GM12878 (cell line): ENCODE measurements around the gene RAB30. TPM values are rescaled to one million over a fixed set of nuclear protein-coding genes. Genes with fewer than 3 reads are reported as not detected.
A peak's percentile ranks its signal among the peaks of the same experiment; 100 is the strongest.

ENCODE experiments used
- ATAC-seq: fragments of 200-7000 bp; cut with Tn5 transposase; 3 replicates; pipeline ENCODE4 v1.9.1; 2020; ENCODE audit warnings: mild to moderate bottlenecking, moderate library complexity
- BruUV-seq: library from RNA; stranded (reverse); fragments of 400-500 nt; replicated peaks from 2 replicates; lab custom pipeline; 2021; lab: Mats Ljungman, UMichigan
- CTCF ChIA-PET: fragments of 300-600 bp; sonication (Branson Sonifier 250); formaldehyde crosslinking; extraction: SDS; loops from one replicate; lab custom pipeline; 2021; ENCODE audit warnings: inconsistent platforms; lab: Yijun Ruan, JAX
- POLR2A ChIA-PET: fragments of 350-600 bp; formaldehyde crosslinking; extraction: SDS; loops from one replicate; lab custom pipeline; 2021; ENCODE audit warnings: inconsistent platforms; lab: Charles Lee
- RAD21 ChIA-PET: fragments of 300-600 bp; sonication (Branson Sonifier 250); formaldehyde crosslinking; loops from one replicate; lab custom pipeline; 2023; ENCODE audit warnings: antibody characterized with exemption; ENCODE audit not compliant: unreplicated experiment; lab: Charles Lee
- SMC1A ChIA-PET: fragments of 300-600 bp; sonication (Branson Sonifier 250); formaldehyde crosslinking; loops from one replicate; lab custom pipeline; 2023; ENCODE audit not compliant: unreplicated experiment, uncharacterized antibody; lab: Charles Lee
- DNase-seq: peaks from one replicate; pipeline ENCODE4 v3.0.0-alpha.2; 2011; ENCODE audit warnings: low read depth, low spot score
- FAIRE-seq: peaks from 3 replicates; lab custom pipeline; 2011; peaks lifted over from hg19 to GRCh38; lab: Jason Lieb, UNC
- H2AFZ ChIP-seq: 2 replicates; pipeline ENCODE4 v1.6.0; 2011; ENCODE audit warnings: low read depth, low read length, control low read depth; ENCODE audit not compliant: control insufficient read depth
- H3K27ac ChIP-seq: 2 replicates; pipeline ENCODE4 v1.5.1; 2011; ENCODE audit warnings: control low read depth; ENCODE audit not compliant: control insufficient read depth, insufficient read depth
- H3K27me3 ChIP-seq, 2 experiments: replicated peaks in 1 of 2; 2 replicates each; pipeline versions ENCODE4 v1.6.0 to v1.6.1; 2011; ENCODE audit warnings: low read length in 1 of 2; ENCODE audit not compliant: control insufficient read depth in 2 of 2, insufficient read depth in 2 of 2
- H3K36me3 ChIP-seq, 2 experiments: 2 replicates each; pipeline ENCODE4 v1.5.1; 2011; ENCODE audit warnings: low read length in 1 of 2; ENCODE audit not compliant: control insufficient read depth in 2 of 2, insufficient read depth in 2 of 2
- H3K4me1 ChIP-seq: 2 replicates; pipeline ENCODE4 v1.6.1; 2011; ENCODE audit warnings: mild to moderate bottlenecking, low read length, moderate library complexity, mixed read lengths; ENCODE audit not compliant: control insufficient read depth, insufficient read depth
- H3K4me2 ChIP-seq: 2 replicates; pipeline ENCODE4 v1.6.0; 2011; ENCODE audit warnings: control low read depth; ENCODE audit not compliant: control insufficient read depth, insufficient read depth
- H3K4me3 ChIP-seq: fragments of 200-600 bp; sonication (generic); 2 replicates; pipeline ENCODE4 v1.5.1; 2016
- H3K79me2 ChIP-seq: 2 replicates; pipeline ENCODE4 v1.6.0; 2011; ENCODE audit warnings: low read length; ENCODE audit not compliant: control insufficient read depth, insufficient read depth
- H3K9ac ChIP-seq: 2 replicates; pipeline ENCODE4 v1.8.0; 2011; ENCODE audit warnings: low read length, control low read depth, mixed read lengths; ENCODE audit not compliant: control insufficient read depth, insufficient read depth
- H3K9me3 ChIP-seq: replicated peaks from 3 replicates; pipeline ENCODE4 v1.5.1; 2011; ENCODE audit warnings: mild to moderate bottlenecking, low read length; ENCODE audit not compliant: control insufficient read depth, insufficient read depth
- H4K20me1 ChIP-seq: 2 replicates; pipeline ENCODE4 v1.6.0; 2011; ENCODE audit not compliant: control insufficient read depth, insufficient read depth
- CHD1 ChIP-seq: IDR thresholded peaks from 2 replicates; pipeline ENCODE4 v1.6.1; 2012; ENCODE audit warnings: low read depth, low read length, improper control_type of control experiment
- CREM ChIP-seq: IDR thresholded peaks from 2 replicates; pipeline ENCODE4 v1.6.1; 2014; ENCODE audit warnings: antibody characterized with exemption, low read depth
- DPF2 ChIP-seq: fragments of 450-650 bp; IDR thresholded peaks from 2 replicates; pipeline ENCODE4 v1.6.1; 2017; ENCODE audit warnings: mild to moderate bottlenecking
- IRF4 ChIP-seq: IDR thresholded peaks from 2 replicates; pipeline ENCODE4 v1.6.1; 2011; ENCODE audit warnings: low read depth, low read length
- JUNB ChIP-seq: IDR thresholded peaks from 2 replicates; pipeline ENCODE4 v1.6.1; 2016; ENCODE audit warnings: antibody characterized with exemption, mild to moderate bottlenecking
- JUND ChIP-seq: IDR thresholded peaks from 2 replicates; pipeline ENCODE4 v1.6.1; 2012; ENCODE audit warnings: low read depth, mild to moderate bottlenecking, low read length, improper control_type of control experiment, moderate library complexity
- RUNX3 ChIP-seq: IDR thresholded peaks from 2 replicates; pipeline ENCODE4 v1.6.1; 2012; ENCODE audit warnings: low read length, inconsistent platforms
- SMC3 ChIP-seq: IDR thresholded peaks from 2 replicates; pipeline ENCODE4 v1.6.1; 2011; ENCODE audit warnings: low read length, improper control_type of control experiment, borderline replicate concordance
- ZBED1 ChIP-seq: IDR thresholded peaks from 2 replicates; pipeline ENCODE4 v1.6.1; 2016; ENCODE audit warnings: borderline replicate concordance
- ZNF24 ChIP-seq: fragments of 450-650 bp; IDR thresholded peaks from 2 replicates; pipeline ENCODE4 v1.6.1; 2017; ENCODE audit warnings: antibody characterized with exemption, mild to moderate bottlenecking
- WGBS: methylation state at CpG from one replicate; pipeline ENCODE4 v1.1.6; 2016; ENCODE audit warnings: low lambda C conversion rate; ENCODE audit not compliant: insufficient replicate concordance, insufficient coverage; ENCODE audit errors: missing lambda C conversion rate; 5-methylcytosine and 5-hydroxymethylcytosine counted together
- in situ Hi-C: fragments of 300-500 bp; cut with MboI; formaldehyde crosslinking; loops from 9 replicates; pipeline ENCODE4 v1.14.3; 2018; ENCODE audit warnings: mixed read lengths
- intact Hi-C: fragments of 100-400 bp; cut with micrococcal nuclease; formaldehyde crosslinking; loops from one replicate; pipeline ENCODE4 v1.14.2; 2022; ENCODE audit not compliant: unreplicated experiment
- polyA plus RNA-seq, 11 experiments: library from polyadenylated mRNA; depleted of rRNA in 4 of 11; unstranded in 6 of 11; stranded (reverse) in 5 of 11; fragments of >200 nt; fragmentation: Nextera tagmentation in 4 of 11; fragmentation: Illumina TruSeq in 1 of 11; extraction: Ambion mirVana in 4 of 11; extraction: Trizol in 1 of 11; gene quantifications; 1 replicate in 1 of 11; 2 replicates in 10 of 11; pipeline versions ENCODE4 v1.2.1 to v1.2.3, GENCODE V29; 2011 to 2016; ENCODE audit warnings: inconsistent platforms in 2 of 11, missing spikeins in 2 of 11, low read depth in 1 of 11
- total RNA-seq, 4 experiments: library from RNA; depleted of rRNA in 3 of 4; stranded (reverse); fragments of >200 nt in 3 of 4; fragmentation: Illumina TruSeq in 1 of 4; extraction: Trizol in 1 of 4; gene quantifications; 2 replicates each; pipeline versions ENCODE4 v1.2.1 to v1.2.3, GENCODE V29; 2013 to 2021
- TF ChIP-seq, protein P1 (sequence below): fragments of 150-350 bp; IDR thresholded peaks from 2 replicates; pipeline ENCODE4 v1.6.1; 2014; ENCODE audit warnings: mild to moderate bottlenecking, low read depth, low read length
- TF ChIP-seq, protein P2 (sequence below): fragments of 450-650 bp; IDR thresholded peaks from 2 replicates; pipeline ENCODE4 v1.6.1; 2017; ENCODE audit warnings: low read depth, mild to moderate bottlenecking, moderate library complexity
- TF ChIP-seq, protein P3 (sequence below): fragments of 450-650 bp; IDR thresholded peaks from 2 replicates; pipeline ENCODE4 v1.6.1; 2018; ENCODE audit warnings: mild to moderate bottlenecking, low read depth, moderate library complexity; ENCODE audit not compliant: partially characterized antibody

Gene RAB30
- total and polyA plus RNA-seq, 10 of the 15 experiments (the other 5 are each of a cell fraction or from before 2014, with no cell fraction given): 9.8 to 26.7 (median 19.2) TPM

DNA sequence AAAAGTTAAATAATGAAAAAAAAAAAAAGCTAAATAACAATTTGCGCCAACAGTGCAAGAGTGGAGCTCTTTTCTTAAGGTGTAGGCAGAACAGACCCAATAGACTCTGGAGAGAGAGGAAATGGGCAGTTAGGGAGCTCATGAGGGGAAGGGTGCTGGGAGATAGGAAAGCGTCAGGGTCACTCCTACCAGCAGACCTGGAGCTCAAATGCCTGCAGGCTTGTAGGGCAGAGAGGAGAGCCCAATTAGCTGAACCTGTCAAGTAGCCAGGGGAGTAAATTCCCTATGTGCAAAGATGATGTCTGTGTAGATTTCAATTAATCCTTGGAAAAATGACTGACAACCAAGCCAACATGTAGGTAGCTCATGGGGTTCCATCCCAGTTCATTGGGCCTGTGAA is 73.0 kb downstream of the RAB30 start (continued):
- TF ChIP-seq, protein P1, sequence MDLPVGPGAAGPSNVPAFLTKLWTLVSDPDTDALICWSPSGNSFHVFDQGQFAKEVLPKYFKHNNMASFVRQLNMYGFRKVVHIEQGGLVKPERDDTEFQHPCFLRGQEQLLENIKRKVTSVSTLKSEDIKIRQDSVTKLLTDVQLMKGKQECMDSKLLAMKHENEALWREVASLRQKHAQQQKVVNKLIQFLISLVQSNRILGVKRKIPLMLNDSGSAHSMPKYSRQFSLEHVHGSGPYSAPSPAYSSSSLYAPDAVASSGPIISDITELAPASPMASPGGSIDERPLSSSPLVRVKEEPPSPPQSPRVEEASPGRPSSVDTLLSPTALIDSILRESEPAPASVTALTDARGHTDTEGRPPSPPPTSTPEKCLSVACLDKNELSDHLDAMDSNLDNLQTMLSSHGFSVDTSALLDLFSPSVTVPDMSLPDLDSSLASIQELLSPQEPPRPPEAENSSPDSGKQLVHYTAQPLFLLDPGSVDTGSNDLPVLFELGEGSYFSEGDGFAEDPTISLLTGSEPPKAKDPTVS: no peak
- TF ChIP-seq, all 136 proteins: peak for 0

DNA sequence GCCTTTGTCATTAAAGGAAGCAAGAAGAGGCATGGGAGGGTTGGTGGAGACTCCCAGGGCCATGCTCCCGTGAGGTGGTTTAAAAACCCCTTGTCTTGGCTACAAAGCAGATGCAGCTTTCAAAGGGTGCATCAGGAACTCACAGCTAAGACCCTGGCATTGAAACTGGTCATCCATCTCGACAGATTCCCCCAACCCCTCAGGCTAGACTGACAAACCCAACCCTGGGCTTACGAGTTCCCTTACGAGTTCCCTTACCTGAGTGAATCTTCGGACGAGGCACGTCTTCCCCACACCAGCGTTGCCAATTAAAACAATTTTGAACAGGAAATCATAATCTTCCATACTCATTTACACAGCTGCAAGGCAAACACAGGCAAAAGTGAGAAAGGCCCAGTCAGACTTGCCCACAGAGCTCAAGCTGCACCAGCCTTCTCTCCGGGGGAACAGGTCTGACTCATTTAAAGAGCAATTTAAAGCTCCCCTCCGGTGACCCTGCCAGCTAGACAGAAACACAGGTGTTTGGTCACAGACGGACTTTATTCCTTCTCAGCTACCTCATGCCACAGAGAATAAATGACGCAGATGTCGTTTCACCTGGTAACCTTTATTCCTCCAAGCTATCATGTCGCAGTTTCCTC is 74.6 kb downstream of the RAB30 start:
- intact Hi-C loops: loop anchor here (1.0 to 2.0 kb wide), 2 partner anchors 69 to 160 kb away; partner anchors contain the start of gene PCF11
- in situ Hi-C loops: no loop called here
- Histone ChIP-seq H3K27me3 (no peaks in the 10 kb centered on the region), H2AFZ (no peak overlapping the region), H3K27ac (peak overlapping the region; percentile 67), H4K20me1 (no peaks in the 10 kb centered on the region), H3K9me3 (no peaks in the 10 kb centered on the region), H3K4me1 (peaks cover 46% of the 10 kb centered on the region), H3K4me3 (peak overlapping the region; percentile 15; the same call in 1 of the 2 replicates), H3K36me3 (peaks cover 4 to 9% of the 10 kb centered on the region in 2 experiments; a peak in 3 of 4 replicates), H3K79me2 (peaks cover 5% of the 10 kb centered on the region), H3K4me2 (peak overlapping the region; percentile 72), H3K9ac (peak overlapping the region; percentile 1)
- ChIA-PET CTCF (interaction anchor here (0.6 to 4.5 kb wide), 14 partner anchors 10 to 162 kb away, joined by 3 to 35 read pairs (median 4); partner anchors contain the start of genes PCF11 and PRCP), SMC1A (interaction anchor here (0.7 to 8.3 kb wide), 31 partner anchors 10 to 174 kb away, joined by 3 to 138 read pairs (median 6); partner anchors contain the start of genes DDIAS, PRCP and RAB30), POLR2A (interaction anchor here (0.6 to 12.1 kb wide), 10 partner anchors 9 to 160 kb away, joined by 3 to 142 read pairs (median 5); partner anchors contain the start of genes PCF11 and RAB30), RAD21 (interaction anchor here (0.8 to 8.0 kb wide), 19 partner anchors 11 to 165 kb away, joined by 3 to 96 read pairs (median 9); partner anchors contain the start of genes DDIAS, PCF11, PRCP and RAB30)
- BruUV-seq: TSS peak; percentile 62
- peak; percentile 87 for DNase-seq
- peak; percentile 90 for ATAC-seq
- WGBS: 2% methylated on average over 14 of the region's 14 CpGs
- FAIRE-seq: peak; percentile 86
- TF ChIP-seq SMC3 (no peak), DPF2 (peak; percentile 94), CREM (peak; percentile 90), CHD1 (no peak), JUND (peak; percentile 89), RUNX3 (peak; percentile 79), JUNB (peak; percentile 92), ZBED1 (peak; percentile 73), ZNF24 (peak; percentile 87), IRF4 (peak; percentile 94)
- TF ChIP-seq, protein P1: no peak
- TF ChIP-seq, protein P2, sequence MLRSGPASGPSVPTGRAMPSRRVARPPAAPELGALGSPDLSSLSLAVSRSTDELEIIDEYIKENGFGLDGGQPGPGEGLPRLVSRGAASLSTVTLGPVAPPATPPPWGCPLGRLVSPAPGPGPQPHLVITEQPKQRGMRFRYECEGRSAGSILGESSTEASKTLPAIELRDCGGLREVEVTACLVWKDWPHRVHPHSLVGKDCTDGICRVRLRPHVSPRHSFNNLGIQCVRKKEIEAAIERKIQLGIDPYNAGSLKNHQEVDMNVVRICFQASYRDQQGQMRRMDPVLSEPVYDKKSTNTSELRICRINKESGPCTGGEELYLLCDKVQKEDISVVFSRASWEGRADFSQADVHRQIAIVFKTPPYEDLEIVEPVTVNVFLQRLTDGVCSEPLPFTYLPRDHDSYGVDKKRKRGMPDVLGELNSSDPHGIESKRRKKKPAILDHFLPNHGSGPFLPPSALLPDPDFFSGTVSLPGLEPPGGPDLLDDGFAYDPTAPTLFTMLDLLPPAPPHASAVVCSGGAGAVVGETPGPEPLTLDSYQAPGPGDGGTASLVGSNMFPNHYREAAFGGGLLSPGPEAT: peak; percentile 60; the same call in 1 of the 2 replicates
- TF ChIP-seq, protein P3, sequence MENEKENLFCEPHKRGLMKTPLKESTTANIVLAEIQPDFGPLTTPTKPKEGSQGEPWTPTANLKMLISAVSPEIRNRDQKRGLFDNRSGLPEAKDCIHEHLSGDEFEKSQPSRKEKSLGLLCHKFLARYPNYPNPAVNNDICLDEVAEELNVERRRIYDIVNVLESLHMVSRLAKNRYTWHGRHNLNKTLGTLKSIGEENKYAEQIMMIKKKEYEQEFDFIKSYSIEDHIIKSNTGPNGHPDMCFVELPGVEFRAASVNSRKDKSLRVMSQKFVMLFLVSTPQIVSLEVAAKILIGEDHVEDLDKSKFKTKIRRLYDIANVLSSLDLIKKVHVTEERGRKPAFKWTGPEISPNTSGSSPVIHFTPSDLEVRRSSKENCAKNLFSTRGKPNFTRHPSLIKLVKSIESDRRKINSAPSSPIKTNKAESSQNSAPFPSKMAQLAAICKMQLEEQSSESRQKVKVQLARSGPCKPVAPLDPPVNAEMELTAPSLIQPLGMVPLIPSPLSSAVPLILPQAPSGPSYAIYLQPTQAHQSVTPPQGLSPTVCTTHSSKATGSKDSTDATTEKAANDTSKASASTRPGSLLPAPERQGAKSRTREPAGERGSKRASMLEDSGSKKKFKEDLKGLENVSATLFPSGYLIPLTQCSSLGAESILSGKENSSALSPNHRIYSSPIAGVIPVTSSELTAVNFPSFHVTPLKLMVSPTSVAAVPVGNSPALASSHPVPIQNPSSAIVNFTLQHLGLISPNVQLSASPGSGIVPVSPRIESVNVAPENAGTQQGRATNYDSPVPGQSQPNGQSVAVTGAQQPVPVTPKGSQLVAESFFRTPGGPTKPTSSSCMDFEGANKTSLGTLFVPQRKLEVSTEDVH: peak; percentile 24
